PFSK-1 (cell line): Measurements from ENCODE around the gene CEP295NL.

ENCODE experiments used
- POLR2AphosphoS5 ChIP-seq: IDR thresholded peaks from 2 replicates; pipeline ENCODE4 v1.6.1; 2012; ENCODE audit warnings: low read depth, mild to moderate bottlenecking, control low read depth, low read length, moderate library complexity
- REST ChIP-seq, 2 experiments: IDR thresholded peaks; 2 replicates each; pipeline versions ENCODE4 v1.6.1 to v1.8.0; 2011 to 2012; ENCODE audit warnings: low read depth in 2 of 2, low read length in 2 of 2, control low read depth in 1 of 2, inconsistent platforms in 1 of 2, mild to moderate bottlenecking in 1 of 2, moderate library complexity in 1 of 2; ENCODE audit not compliant: insufficient read depth in 1 of 2
- TAF1 ChIP-seq: IDR thresholded peaks from 2 replicates; pipeline ENCODE4 v1.6.1; 2012; ENCODE audit warnings: low read length, control low read depth, borderline replicate concordance; ENCODE audit not compliant: insufficient read depth

GRCh38 chr17:78840780-78841611, 62.0 kb downstream of the CEP295NL start, which contains the start of gene USP36:
- TF ChIP-seq TAF1 (peak; percentile 61; the same call in 1 of the 2 replicates), POLR2AphosphoS5 (peak; percentile 59), REST (IDR thresholded peaks at IDR 0.05; ENCODE audit: insufficient read depth in 1 of 2, low read depth in 2 of 2, low read length in 2 of 2) (0 out of 4 replicates have a peak, but pooled peaks of 1 of the 2 experiments have one; percentile 4)
